ENCODE results near the gene MICA. TPM values are rescaled to one million over a fixed set of nuclear protein-coding genes. Genes with fewer than 3 reads are reported as not detected.

Gene MICA
- total and polyA plus RNA-seq, 9 of the 15 experiments (the other 6 are each of a cell fraction or from before 2014, with no cell fraction given): 11.8 to 24.6 (median 16.7) TPM

- no peaks in the 10 kb centered on the region for H4K20me1 ChIP-seq (replicated peaks; ENCODE audit: control insufficient read depth, insufficient read depth, low read length)
- ChIA-PET POLR2A (no interaction called here), CTCF (ENCODE audit: low intra/inter-chr PET ratio) (no interaction called here)
- intact Hi-C loops (cut with micrococcal nuclease): no loop called here
- 4% methylated on average over 3 of the region's 3 CpGs for WGBS (ENCODE audit: insufficient coverage, low coverage, missing lambda C conversion rate)
- no peak overlapping the region for H3K4me3 ChIP-seq
- H3K27ac ChIP-seq (ENCODE audit: extremely low read depth, low read depth, low read length): no peak overlapping the region
- H3K27me3 ChIP-seq (ENCODE audit: control insufficient read depth in 2 of 2, insufficient read depth in 2 of 2, low read length in 2 of 2): peaks cover 0 to 14% of the 10 kb centered on the region in 2 experiments; a peak in 2 of 5 replicates
- in situ Hi-C loops (cut with MboI): no loop called here
- no TSS peak for BruUV-seq (replicated peaks)
- no peaks in the 10 kb centered on the region for H3K79me2 ChIP-seq (ENCODE audit: control insufficient read depth, insufficient read depth, low read length)
- no peaks in the 10 kb centered on the region for H3K9me3 ChIP-seq (replicated peaks; ENCODE audit: control insufficient read depth, insufficient read depth, low read depth, low read length)
- peaks cover 0 to 5% of the 10 kb centered on the region in 2 experiments; a peak in 3 of 5 replicates for H3K4me1 ChIP-seq (replicated peaks in 1 of 2; ENCODE audit: control insufficient read depth in 2 of 2, insufficient read depth in 2 of 2, low read length in 2 of 2)
- DNase-seq (ENCODE audit: extremely low read depth in 1 of 4, low spot score in 3 of 4) (no peak), FAIRE-seq (no peak), ATAC-seq (no peak)
- H3K4me2 ChIP-seq (ENCODE audit: insufficient read depth, low read length): no peak overlapping the region
- peak overlapping the region; percentile 18; the same call in 1 of the 2 replicates for H2AFZ ChIP-seq (ENCODE audit: low read depth, low read length)
- no peaks in the 10 kb centered on the region for H3K36me3 ChIP-seq (ENCODE audit: control insufficient read depth, insufficient read depth, low read length)
- TF ChIP-seq ZNF583 (CRISPR knock-in tag; IDR thresholded peaks at IDR 0.05) (no peak), FOXA3 (CRISPR knock-in tag; conservative IDR thresholded peaks at IDR 0.05 in 1 of 2, IDR thresholded peaks at IDR 0.05 in 1 of 2) (peak in 1 of 2 experiments; percentile 10; a peak in 1 of 4 replicates), MYC (IDR thresholded peaks at IDR 0.05; ENCODE audit: low read depth, low read length) (peak; percentile 37; the same call in 1 of the 2 replicates), MYC (CRISPR knock-in tag; IDR thresholded peaks at IDR 0.05; ENCODE audit: borderline replicate concordance, low read depth) (no peak), YY1 (IDR thresholded peaks at IDR 0.05; ENCODE audit: borderline replicate concordance in 1 of 3, control insufficient read depth in 1 of 3, extremely low read depth in 1 of 3, insufficient read depth in 3 of 3, insufficient read length in 1 of 3, insufficient replicate concordance in 2 of 3, low read depth in 1 of 3, low read length in 2 of 3) (peak in 1 of 3 experiments; percentile 33), HEY1 (CRISPR knock-in tag; IDR thresholded peaks at IDR 0.05; ENCODE audit: borderline replicate concordance) (no peak)
- H3K9me1 ChIP-seq (ENCODE audit: control insufficient read depth, insufficient read depth, low read length): no peaks in the 10 kb centered on the region
- H3K9ac ChIP-seq (ENCODE audit: insufficient read depth in 1 of 2, low read depth in 2 of 2, low read length in 2 of 2): no peak overlapping the region
Observed at GRCh38 chr6:31423550-31423949, 20.2 kb downstream of the MICA start.
